ENCODE measurements around the gene CTNNBL1.

The CTNNBL1 gene

DNA sequence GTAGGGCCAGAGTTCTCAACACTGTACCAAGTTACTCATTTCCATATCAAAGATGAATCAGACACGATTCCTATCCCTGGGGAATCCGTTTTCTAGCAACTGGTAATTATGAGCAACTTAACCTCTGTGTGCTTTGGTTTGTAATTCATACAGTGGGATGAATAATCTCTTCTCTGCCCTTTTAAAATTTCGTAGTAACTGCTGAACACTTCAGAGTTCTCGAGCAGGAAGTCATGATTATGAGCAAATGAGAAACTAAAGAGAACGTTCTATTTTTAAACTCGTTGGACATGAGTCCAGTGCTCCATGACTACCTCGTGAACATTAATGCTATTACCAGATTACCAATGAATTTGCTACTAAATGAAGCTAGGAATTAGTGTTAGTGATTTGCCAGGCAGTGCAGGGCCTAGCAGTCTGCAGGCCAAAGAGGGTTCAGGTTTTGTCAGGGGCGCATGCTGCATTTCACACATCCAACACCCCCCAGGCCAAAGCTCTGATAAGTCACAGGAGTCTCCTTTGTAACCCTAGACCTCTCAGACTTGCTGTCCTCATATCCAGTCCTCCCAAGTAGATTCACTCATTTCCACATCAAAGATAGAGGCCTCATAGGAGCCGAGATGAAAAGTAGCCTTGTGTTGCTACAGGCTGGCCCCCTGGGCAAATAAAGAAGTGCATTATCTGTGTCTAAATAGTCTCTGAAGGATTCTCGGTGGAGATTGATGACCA, 163.3 kb downstream of the CTNNBL1 start:
- no peak for DNase-seq

DNA sequence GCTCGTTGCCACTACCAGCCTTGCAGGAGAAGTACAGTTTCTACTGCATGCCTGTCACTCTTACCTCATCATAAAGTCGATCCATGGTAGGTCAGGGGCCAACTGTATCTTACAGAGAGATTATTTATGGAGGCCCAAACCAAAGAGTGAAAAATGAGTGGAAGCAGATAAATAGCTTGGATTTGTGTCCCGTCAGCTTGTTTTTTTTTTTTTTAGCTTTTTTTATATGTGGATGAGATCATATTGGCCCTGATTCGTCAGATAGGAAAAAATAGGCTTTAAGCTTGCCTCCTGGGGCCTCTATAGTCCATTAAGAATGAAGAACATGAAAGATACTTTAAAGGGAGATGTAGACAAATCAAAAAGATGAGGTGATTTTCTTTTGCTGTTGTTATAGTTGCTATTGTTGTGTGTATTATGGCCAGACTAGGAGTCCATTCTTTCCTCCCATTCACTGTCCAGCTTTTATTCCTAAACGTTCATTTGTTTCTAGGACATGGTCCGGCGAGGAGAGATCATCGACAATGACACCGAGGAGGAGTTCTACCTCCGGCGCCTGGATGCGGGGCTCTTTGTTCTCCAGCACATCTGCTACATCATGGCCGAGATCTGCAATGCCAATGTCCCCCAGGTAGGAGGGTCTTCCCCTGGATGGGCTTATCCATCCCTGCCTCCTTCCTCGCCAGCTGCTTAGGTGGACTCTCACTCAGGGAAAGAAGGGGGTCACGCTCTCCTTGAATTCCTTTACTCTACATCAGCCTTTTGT, 165.8 kb downstream of the CTNNBL1 start:
- DNase-seq: no peak

DNA sequence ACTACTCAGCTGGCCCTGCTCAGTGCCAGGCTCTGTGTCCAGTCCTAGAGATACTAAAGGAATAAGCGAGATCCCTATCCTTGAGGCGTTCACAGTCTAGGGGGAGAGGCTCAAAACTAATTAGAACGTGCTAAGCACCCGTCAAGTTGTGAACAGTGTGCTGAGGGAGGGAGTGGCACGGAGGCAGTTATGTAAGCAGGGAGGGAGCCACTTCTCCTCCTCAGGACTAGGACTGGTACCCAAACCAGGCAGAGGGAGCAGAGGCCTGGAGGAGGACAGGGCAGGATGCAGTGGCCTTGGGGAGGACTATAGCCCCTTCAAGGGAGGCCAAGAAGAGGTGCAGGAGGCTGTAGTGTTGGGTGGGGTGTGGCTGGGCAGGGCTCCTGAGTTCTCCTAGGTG, 169.5 kb downstream of the CTNNBL1 start:
- DNase-seq: no peak

DNA sequence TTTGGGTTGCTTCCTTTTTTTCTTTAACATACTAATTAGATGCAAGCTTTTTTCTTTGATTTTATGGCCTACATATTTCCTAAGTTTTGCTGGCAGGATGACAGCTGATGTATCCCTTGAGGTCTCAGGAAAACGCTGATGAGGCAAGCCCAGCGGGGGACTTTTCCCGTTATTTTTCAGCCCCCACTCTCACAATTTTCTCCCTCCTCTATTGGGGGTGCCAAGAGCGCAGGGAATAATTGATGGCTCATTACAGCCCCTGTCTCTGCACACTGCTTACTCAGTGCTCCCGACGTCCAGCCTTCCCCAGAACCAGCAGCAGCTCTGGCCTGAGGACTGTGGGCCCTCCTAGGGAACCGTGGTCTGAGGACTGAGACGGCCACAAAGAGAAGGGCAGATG, 170.5 kb downstream of the CTNNBL1 start:
- DNase-seq: no peak

DNA sequence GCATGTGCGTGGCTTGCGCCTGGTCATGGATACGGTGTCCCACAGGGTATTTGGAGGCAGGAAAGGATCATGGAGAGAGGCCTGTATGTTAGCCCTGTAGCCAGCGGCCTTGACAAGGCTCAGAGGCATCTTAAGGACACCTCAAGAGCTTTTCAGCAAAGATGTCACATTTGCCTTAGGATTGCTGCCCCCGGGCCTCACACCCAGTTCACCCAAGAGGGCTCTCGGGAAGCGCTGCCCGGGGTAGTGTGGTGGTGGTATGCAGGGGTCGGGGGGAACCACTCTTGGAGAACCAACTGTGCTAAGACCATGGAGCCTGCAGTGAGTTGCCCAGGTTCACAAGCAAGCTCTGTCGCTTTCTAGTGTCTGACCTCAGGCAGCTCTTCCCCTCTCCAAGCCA, 172.2 kb downstream of the CTNNBL1 start:
- no peak for DNase-seq

DNA sequence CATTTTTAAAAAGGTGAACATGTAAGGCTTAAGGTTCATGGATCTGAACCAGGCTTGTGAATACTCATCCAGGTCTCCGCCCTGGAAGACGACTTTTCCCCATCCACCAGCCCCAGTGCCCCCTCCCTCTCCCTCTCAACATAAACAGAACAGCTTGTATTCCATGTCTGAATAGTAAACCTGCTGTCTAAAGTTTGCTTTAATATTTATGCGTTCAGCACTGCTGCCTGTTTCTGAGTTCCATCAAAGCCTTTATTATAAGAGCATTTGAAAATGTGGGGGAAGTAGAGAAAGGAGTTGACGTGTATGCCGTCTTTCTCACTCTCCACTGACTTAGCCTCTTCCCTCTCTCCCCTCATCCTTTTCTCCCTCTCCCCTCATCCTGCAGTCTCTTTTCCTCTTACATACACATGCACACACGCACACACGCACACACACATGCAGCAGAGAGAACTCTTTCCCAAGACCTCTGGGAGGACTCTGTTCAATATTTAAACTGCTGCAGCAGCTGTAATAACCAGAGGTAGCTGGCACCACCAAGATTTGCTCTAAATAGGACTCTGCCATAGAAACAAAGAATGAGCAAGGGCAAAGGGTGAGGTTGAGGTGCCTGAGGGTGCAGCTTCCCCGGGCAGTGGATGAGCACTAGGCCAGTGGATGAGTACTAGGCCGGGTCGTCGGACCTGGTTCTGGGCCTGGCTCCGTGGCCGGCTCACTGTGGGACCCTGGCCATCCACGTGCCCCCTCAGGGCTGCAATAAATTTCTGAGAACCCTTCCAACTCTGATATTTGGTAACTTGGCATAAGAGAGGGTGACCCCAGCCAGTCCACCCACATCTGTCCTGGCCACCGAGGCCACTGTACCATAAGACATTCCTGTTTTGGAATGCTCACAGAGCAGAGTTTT, 173.7 kb downstream of the CTNNBL1 start:
- no peak for DNase-seq

DNA sequence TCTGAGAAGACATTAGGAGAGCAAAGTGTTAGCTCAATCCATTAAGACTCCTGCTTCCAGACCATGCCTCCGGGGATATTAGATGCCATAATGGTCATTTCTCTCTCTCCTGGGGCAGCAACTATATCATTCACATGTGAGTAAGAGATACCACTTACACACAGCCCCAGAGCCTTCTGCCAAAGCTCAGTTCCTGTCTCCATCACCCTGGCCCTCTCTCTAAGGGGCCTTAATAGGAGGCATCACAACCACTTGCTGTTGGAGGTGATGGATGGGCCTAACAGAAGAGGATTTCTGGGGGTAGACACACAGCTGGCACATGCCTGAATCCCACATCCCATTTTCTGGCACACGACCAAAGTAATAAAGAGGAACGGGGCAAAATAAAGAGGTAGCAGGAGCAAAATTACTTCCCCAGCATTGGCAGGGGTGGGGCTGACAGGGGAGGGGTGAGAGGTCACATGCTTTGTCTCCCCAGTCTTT, 175.1 kb downstream of the CTNNBL1 start:
- no peak for DNase-seq

DNA sequence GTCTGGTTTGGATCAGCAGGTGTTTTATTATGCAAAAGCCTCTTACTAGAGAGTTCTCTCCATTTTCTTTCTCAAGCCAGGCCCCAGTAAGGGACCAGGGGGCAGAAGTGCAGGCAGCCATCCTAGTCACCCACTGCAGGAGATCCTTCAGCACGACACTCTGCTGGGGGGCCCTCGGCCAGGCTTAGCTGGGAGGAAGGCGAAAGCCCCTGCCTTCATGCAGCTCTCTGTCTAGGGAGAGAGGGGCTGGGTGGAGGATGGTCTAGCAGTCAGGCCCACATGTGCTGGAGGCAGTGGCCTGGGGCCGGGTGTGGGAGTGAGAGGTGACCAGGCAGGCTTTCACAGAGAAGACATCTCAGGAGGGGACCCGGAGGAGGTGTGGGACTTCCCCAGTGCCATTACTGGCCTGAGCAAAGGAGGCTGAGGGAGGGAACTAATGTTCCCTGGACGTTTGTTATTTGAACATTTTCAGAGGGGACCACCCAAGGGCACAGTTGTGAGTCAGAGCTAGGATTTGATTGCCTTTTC, 175.6 kb downstream of the CTNNBL1 start:
- no peak for DNase-seq

DNA sequence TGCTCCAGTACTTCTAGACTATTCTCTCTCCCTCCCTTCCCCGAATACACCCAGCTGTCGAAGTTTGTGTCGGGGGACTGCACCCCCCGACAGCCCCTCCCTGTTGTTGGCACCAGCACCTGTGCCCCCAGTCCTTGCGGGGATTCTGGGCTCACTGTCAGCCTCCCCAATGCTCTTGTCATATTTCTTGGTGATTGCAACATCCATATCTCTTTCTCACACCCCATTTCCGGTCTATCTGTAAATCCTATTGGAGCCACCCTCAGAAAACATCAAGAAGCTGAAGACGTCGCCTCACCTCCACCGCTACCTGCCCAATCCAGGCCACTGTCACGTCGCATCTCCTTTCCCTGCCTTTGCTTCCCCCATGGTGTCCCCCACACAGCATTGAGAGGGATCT, 176.5 kb downstream of the CTNNBL1 start:
- no peak for DNase-seq

DNA sequence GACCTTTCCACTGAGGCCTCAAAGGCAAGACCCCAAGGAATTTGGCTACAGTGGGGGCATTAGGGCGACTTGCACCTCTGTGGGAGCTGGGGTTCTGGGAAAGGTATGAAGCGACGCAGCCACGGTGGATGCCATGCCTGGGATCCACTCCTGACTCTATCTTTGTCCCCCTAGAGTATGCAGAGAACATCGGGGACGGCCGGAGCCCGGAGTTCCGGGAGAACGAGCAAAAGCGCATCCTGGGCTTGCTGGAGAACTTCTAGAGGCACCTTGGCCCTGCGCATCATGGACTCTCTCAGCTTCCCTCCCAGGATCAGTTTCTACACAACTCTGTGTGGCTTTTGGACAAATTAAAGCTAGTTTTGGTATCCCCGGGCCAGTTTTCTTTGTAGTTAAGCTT, 177.9 kb downstream of the CTNNBL1 start:
- DNase-seq: no peak

DNA sequence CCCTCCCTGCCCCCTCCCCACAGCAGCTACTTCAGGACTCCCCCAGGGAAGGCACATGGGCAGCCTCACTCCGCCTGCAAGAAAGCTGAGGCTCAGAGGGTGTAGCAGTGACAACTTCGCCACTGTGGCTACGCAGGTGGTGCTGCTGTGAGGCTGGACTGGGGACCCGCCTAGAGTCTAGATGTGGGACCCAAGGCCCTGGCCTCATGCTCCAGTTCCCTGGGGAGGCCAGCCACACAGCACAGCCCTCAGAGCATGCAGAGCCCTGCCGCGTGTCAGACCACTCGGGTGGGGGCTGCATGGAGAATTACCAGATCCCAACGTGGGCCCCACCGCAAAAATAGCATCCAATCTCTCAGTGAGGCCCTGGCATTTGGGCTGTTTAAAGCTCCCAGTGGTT, 178.3 kb downstream of the CTNNBL1 start:
- DNase-seq: no peak

DNA sequence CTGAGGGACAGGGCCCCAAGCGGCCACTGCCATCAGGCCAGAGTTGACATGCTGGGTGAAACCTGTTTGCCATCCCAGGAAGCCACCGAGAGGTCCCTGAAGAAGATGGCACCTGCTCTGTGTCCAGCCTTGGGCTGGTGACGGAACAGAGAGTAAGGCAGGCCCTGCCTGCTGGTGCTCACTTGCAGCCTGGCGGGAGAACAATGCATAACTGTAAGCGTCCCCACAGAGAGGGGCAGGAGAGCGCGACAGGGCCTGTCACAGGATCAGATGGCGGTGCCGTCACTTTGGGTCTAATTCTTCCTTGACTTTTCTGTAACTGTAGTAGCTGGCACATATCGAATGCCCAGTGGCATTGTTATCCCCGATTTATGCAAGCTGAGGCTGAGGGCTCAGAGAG, 180.1 kb downstream of the CTNNBL1 start:
- DNase-seq: no peak

DNA sequence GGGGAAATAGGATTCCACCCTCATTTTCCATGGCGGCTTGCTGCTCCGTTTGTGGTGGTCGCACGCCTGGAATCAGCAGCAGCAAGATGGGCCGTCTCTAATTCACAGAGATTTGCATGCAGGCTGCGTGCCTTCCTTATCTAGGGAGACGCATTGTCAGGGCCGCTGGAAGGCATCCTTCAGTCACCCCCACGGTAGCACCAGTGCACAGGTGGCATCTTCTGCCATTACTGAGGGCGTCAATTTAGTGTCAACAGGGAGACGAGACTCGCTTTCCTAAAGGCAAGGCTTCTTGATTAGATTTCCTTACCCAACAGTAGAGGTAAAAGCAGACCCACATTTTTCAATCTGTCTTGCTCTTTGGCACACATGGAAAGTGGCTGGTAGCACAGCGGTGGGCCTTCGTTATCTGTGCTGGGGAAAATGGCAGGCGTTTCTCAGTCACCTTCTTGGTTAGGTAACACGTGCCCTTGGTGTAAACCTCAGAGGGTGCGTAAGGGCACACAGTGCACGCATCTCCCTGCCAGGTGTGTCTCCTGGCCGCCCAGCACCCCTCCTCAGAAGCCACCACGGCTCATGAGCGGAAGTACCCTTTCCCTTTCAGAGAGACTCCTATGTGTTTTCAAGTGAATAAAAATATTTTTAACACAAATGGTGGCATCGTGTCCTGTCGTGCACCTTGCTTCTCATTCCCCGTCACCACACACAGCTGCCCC, 181.8 kb downstream of the CTNNBL1 start:
- no peak for DNase-seq

DNA sequence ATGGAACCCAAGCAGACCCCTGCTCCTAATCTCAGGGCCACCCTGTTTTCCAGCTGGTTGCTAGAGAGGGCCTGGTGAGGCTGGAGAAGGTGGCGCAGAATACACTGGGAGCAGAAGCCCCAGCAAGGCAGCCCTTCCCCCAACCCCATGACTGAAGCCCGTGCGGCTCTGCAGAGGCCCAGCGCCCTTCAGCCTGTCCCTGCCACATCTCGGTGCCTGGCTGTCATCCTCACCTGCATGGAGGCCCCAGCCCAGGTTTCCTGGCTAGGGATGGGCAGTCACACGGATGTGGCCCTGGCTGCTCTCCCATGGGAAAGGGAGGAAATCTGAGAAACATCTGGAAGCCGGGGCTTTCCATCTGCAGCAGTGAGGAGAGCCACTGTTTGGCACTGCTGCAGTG, 183.0 kb downstream of the CTNNBL1 start:
- DNase-seq: no peak

DNA sequence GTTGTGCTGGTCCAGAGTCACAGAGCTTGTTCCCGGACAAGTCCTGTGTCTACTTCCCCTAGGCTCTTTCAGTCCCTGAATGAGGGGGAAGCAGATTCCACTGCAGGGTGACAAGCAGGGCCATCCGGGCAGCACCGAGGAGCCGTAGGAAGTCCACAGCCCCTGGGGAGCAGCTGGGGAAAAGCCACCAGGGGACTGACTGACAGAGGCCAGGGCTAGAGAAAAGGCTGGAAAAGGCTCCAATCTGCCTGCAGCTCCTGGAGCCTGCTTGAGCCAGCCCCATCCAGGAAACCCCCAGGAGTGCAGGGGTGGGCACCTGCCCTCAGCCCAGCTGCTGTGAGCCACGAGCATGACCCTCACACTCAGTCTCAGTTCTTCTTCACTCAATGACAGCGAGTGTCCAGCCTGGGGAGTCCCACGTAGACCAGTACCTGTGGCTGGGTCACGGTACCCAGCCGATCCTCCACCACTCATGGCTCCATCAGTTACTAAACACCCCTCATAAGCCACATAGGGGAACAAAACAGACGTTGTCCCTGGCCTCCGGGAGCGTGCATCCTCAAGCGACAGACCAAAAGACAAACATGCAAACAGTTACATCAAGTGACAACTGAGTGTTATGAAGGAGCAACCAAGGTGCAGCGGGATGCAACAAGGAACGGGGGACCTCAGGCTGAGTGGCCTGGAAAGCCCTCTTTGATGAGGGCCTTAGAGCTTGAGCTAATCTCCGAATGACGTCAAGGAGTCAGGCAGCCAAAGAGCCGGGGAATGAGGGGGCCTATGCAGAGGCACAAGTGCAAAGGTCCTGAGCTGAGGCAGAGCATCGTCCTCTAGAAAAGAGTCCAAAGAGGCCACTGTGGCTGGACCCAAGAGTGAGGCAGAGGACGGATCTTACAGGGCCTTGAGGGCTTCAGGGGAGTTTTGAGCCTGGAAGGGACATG, 184.3 kb downstream of the CTNNBL1 start:
- DNase-seq: no peak

DNA sequence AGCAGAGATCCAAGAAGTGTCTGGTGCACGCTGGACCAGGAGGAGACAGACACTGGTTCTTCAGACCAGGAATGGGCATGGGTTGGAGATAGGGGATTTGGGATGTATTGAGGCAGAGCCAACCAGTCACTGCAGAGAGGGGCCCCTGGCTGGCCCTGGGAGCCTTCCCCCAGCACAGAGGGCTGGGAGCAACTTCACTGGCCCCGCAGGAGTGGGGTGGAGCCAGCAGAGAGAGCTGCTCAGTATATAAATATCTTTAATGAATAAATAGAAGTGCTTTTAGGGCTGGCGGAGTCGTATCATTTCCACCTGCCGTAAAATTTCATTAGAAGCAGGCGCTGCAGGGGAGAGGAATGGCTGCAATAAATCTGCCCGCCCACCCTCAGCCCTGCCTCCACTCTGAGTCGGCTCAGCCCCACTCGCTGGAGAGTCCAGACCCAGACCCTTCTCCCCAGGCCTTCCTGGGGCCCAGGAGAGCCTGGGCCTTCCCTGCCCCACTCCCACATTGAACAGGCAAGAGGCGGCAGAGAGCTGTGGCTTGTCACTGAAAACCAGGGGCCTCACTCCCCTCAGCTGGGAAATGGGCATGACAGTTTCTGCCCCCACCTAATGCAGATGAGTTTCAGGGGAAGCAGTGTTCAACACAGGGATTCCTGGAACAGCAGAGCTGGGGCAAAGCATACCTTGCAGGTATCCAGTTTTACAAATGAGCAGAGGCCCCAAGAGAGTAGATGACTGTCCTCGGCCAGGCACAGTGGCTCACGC, 185.2 kb downstream of the CTNNBL1 start:
- DNase-seq: no peak

DNA sequence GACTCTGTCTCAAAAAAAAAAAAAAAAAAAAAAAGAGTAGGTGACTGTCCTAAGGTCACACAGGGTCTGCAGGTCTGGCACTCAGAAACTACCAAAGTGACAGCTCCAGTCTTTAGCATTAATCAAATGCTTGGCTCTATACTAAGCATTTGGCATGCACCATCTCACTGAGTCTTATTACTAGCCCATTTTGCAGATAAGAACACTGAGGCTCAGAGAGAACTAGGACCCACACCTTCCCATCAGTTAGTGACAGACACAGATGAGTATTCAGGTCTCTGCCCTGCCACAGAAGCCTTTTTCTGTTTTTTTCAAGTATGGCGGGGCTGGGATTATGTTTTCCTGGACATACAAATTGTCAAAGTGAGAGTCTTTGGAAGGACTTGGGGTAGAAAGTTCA, 186.0 kb downstream of the CTNNBL1 start:
- no peak for DNase-seq

DNA sequence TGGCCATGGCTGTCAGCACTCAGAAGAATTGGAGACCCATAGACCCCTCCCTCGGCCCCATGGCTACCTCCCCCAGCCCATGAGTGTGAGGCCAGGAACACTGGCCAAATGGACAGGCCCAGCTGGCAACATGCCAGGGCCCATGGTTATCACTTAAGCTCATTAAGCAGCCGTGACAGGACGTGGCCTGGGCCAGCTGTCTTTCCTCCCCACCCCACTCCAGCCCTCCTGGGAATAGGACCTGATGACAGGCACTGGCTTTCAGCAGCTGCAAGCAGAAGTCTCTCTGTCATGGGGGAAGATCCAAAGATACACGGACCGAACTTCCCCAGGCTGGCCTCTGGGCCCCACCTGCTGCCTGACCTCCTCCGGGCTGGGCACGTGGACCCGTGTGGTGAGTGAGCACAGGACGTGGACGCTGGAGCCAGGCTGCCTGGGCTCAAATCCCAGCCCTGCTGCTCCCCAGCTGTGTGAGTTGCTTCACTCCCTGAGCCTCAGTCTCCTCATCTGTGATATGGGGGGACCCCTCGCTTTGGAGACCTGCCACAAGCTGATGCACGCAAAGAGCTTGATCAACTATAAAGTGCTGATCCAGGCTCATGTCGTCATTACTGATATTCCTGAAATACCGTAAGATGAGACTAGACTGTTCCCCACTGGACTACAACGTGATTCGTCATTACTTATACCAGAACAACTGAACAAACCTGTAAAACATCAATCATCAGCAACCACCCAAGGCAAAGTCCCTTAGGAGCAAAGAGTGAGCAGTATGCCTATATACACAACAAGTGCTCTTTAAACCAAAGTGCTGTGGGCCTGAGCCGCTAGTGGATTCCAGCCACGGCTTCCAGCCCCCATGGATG, 187.1 kb downstream of the CTNNBL1 start:
- no peak for DNase-seq

DNA sequence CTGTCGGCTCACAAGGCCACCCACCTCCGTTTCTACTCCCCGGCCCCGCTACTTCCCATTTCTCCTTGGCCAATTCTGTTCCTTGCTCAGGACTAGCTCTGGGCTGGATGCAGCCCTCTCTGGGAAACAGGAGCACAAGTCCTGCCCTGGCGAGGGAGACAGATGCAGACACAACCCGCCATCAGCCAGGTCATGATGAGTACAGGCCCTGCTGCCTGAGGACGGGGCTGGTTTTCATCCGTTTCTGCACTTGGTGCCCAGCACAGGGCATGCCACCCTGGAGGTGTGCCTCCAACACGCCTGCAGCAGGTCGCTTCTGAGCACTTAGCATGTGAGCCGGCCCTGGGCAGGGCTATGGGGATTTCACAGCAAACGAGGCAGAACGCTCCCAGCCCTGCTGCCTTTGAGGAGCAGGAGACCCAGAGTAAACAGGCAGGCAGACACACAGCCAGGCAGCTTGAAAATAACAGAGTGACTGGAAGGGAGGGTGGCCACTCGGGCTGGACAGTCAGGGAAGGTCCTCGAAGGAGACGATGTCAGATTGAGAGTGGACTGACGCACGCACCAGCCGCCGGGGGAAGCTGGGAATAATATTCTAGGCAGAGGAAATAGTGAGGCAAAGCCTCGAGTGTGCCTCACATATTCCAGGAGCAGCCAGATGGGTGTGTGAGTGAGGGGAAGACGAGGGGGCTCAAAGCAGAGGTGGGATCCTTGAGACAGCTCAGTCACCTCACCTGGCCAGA, 187.9 kb downstream of the CTNNBL1 start:
- DNase-seq: no peak

Data from NCI-H1436 treated with DMSO at 0.1 percent for 48 hours (cell line).